Eye (tissue), 1 donor: ENCODE results near the gene NPC2.
A peak's percentile ranks its signal among the peaks of the same experiment; 100 is the strongest.

Source experiments
- DNase-seq: peaks from one replicate; pipeline ENCODE4 v3.0.0-alpha.2; 2015

The NPC2 gene

DNA sequence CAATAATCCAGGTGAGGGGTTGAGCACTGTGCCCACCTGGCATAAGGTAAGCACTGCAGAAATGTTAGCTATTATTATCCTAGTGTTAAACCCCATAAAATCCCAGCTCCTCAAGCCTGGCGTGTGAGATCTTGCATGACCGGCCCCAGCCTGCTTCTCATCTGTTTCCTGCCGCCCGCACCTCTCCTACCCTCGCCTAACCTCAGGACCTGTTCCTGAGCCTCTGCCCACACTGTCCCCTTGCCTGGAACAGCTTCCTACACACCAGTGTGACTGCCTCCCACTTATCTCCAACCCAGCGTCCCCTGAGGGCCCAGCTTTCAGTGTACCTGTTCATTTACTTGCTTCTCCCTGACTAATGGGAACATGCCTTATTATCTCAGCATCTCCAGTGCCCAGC lies 25.1 kb upstream of the NPC2 start:
- DNase-seq: no peak

DNA sequence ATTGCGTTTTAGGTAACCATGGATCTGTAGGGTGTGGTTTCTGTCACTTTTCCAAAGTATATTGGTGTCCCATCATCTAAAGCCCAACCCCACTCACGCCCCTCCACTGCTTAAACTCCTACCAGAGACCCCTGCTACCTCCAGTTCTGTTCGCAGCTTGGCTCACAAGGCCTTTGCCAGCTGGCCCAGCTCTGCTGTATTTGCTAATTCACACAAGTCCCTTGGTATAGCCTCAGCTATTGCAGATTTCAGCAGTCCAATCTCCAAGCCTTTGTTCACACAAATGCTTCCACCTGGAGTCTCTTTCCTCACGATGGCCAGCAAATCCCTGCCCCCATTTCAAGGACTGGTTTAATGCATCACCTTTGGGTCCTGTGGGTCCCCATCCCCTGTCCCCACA lies 24.6 kb upstream of the NPC2 start:
- DNase-seq: no peak

DNA sequence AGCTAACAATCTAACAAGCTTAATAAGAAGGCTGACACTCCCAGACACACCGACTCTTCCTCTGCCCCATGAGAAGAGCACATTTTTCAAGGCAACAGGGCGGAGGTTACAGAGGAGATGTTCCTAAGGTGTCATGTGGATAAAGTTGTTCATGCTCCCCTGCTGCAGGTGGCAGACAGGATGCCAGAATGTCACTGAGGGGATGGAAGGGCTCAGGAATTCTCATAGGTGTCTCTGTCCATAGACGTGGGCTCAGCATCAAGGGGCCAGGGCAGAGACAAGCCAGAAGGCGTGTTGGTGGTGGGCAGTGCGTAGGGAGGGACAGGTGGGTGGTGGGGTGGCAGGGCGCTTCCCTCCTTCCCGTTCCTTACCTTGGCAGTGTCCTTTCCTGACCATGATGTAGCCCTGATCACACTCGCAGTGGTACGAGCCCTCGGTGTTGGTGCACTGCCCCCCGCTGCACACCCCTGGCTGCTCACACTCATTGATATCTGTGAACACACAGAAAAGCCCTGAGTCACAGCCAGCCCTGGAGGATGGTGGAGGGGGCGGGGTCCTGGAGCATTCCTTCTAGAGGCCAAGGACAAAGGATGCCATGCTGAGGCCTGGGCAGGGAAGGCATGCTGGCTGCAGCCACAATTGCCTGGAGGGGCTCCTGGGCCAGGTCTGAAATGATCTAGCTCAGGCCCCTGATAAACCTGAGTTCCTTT lies 23.5 kb upstream of the NPC2 start:
- DNase-seq: no peak

- DNase-seq: no peak
Observed at GRCh38 chr14:74515891-74516412, 22.8 kb upstream of the NPC2 start.

GRCh38 chr14:74514471-74514941 lies 21.4 kb upstream of the NPC2 start:
- no peak for DNase-seq

- DNase-seq: no peak
Observed at GRCh38 chr14:74511966-74512830, 19.1 kb upstream of the NPC2 start.

DNA sequence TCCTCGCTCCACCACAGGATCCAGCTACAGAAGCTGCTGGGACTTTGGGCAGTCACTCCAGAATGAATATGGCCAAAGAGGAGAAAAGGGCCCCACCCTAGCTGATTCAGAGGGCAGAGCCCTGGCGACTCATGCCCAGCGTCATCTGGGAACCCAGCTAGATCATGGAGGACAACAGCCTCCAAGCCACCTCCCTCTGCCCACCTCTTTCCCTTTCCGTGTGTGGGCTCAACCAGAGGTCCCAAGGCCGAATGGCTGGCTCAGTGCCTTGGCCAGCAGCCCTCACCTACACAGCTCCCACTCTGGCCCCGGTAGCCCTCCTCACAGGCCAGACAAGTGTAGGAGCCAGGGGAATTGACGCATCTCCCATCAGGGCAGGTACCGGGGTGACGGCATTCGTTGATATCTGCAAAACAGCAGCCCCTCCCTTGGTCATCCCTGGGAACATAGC lies 17.9 kb upstream of the NPC2 start:
- DNase-seq: no peak

DNA sequence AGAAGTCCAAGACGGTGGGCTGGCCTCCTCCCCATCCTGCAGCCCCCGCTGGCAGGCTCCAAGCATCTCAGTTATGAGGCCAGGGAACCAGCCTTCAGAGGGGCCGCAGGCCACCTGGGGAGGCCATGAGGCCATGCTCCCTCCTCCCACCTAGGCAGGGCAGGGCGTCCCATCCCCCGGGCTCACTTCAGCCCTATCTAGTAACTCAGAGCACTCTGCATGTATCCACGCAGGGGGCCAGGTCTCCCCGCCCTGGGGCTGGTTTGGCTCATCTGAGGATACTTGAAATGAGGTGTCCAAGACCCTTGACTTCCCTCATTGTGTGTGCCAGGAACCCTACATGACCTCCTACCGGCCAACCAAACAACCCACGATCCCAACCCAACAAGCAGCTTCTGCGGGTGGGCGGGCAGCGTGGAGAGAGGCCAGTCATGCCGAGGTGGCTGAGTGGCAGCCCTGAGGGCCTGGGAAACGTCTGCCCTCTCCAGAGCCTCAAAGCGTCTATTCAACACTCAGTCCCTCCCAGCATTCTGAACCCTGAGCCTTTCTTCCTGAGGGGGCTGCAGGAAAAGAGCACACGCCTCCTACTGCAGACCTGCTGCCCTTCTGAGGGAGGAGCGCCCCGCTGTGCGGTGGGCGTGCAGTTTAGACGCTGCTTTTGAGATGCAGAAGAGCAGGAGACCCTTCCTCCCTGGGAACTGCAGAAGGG lies 17.3 kb upstream of the NPC2 start:
- DNase-seq: peak; percentile 69

- no peak for DNase-seq
Observed at GRCh38 chr14:74509587-74510222, 16.6 kb upstream of the NPC2 start.

- DNase-seq: no peak
Observed at GRCh38 chr14:74508844-74509428, 15.8 kb upstream of the NPC2 start.

DNA sequence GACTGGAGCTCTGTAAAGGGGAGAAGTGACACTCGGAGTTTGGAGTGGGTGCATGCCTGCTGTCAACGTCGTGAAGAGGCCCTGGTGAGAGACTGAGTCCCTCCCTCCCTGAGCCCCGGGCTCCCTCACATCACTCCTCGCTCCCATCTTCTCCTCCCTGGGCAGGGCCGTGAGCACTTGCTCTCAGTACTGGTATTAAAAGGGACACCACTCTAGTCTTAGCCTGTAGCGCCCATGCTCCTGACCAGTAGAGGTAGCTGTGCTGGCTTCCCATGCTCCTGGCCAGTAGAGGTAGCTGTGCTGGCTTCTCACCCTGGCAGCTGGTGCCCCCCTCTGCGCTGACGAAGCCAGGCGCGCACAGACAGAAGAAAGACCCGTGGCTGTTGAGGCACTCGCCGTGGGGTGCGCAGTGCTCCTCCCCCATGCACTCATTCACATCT lies 15.2 kb upstream of the NPC2 start:
- peak; percentile 56 for DNase-seq

GRCh38 chr14:74507840-74508239 lies 14.7 kb upstream of the NPC2 start:
- no peak for DNase-seq

GRCh38 chr14:74507085-74507484 lies 14.0 kb upstream of the NPC2 start:
- no peak for DNase-seq

DNA sequence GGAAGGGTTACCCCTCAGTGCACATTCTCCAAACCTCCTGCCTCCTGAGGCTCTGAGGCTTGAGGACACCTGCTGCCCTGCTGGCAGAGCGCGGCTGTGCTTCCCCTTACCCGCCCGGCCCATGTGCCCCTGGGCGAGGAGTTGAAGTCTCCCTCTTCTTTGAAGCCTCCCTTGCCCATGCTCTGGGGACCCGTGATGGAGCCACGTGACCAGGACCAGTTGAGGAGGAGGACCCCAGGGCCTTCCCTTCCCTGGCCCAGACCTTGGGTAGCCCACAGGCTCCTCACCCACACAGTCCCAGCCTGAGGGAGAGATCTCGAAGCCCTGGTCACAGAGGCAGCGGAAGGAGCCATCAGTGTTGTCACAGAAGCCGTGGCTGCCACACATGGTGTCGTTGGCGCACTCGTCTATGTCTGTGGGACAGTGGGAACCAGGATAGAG lies 13.3 kb upstream of the NPC2 start:
- no peak for DNase-seq

DNA sequence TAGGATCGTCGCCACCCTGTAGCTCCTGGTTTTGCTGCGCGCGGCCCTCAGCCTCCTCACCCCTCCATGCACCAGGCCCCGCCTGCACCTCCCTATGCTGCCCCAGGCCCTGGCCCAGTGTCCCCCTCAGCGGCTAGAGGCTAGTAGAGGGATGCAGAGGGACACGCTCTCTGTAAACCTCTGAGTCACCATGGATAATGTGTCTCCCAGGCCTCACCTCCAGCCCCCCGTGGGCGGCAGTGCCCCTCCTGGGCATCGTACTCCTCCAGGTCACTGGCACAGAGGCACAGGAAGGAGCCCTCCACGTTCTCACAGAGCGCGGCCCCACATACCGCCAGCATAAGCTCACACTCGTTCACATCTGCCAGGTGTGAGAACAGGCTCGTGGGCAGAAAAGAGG lies 12.7 kb upstream of the NPC2 start:
- DNase-seq: no peak

DNA sequence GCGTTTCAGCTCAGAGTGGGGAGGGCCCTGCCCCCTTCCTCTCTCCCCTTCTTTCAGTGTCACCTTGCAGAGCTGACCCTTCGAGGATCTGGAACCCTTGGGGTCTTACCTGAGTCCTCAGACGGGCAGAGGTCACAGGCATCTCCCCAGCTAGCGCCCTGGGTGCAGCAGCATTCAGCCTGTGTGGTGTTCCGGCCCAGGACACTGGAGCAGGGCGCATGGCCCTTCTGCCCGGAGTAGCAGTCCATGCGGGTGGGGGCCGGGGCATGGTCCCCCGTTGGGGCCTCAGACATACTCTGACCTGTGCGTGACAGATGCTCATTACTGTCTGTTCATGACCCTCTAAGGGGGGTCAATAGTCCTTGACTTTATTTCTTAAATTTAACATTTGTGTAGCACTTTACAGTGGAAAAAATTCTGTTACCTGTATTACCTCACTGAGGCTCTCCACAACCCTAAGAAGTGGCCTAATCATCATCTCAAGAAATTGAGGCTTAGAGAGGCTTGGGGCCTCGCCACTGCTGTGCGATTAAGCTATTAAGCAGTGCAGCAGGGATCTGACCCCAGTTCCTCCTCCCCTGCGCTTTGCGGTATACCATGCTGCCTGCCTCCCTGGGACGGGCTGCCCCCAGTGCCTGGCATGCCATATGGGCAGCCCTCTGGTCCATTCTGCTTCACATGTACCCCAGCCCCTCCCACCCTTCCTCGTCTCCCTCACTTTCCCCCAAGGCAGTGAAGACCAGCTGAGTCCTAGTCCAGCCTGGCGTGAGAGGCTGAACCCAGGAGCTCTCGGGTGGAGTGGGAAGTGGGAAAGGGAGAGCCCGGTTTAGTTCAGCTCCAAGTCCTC lies 12.0 kb upstream of the NPC2 start:
- DNase-seq: no peak

DNA sequence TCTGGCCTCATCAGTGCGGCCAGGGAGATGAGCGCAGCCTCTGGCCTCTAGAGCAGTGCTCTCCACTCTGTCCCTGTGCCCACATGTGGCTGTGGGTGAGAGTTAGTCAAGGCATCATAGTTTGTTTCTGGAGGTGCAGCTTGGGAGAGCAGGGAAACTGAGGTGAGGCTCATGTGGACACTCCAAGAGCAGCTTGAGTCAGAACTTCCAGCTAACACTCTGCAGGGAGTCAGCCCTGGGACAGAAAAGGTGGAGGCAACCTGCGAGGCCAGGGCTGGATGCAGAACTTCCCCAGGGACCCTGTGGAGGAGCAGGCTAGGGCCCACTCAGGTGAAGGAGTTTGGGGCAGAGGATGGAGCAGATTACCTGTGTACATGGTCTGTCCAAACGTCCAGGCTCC lies 11.3 kb upstream of the NPC2 start:
- no peak for DNase-seq

DNA sequence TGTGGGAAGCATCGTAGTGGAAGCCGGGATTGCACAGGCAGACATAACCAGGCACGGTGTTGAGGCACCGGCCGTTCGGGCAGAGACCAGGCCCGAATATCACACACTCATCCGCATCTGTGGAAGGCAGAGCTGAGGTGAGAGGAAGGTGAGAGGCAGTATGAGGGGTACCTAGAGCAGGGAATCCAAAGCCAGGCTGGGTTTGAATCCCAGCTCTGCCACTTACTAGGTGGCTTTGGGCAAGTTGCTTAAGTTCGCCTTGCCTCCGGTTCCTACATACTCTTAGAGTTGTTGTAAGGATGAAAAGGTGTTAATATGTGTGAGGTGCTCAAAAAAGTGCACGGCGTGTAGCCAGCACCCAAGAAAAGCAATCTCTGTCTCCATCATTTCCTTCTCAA lies 10.8 kb upstream of the NPC2 start:
- DNase-seq: no peak

- no peak for DNase-seq
Observed at GRCh38 chr14:74503291-74503937, 10.3 kb upstream of the NPC2 start.

DNA sequence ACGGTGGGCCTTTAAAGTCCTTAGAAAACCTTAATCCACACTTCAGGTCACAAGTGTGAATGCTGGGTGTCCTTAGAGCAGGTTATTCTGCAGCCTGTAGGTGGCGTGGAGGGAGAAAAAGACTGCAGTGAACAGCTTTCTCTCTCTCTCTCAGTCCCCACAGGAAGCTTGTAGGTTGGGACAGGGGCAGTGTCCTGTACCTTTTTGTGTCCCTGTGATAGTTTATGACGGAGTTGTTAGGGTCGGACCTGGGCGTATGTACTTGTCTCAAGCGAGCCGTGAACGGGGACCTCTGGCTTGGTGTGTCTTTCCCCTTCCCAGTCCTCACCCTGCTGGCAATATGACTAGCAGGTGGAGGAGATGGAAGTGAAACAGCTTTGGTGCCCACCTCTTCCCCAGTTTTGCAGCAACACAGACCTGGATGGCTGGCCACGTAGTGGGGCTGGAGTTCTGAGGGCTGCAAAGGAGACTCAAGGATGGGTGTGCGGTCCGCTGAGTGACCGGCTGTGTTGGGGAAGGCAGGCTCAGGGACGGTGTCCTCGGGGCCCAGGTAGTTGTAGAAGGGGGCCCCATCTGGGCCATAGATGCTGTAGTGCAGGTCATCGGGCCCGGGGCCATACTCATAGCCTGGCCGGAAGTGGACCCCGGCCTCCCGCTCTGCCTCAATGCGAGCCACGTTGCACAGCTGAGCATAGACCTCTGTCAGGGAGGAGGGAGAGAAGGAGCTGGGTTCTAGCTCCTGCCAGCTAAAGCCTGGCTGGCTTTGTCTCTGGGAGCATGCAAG lies 9.3 kb upstream of the NPC2 start:
- DNase-seq: peak; percentile 62
